Breast epithelium (tissue), 3 donors: Measurements from ENCODE around the gene HOOK2.

Source experiments
- CTCF ChIP-seq, 3 donors: fragments of 450-650 bp; IDR thresholded peaks; one replicate each; pipeline ENCODE4 v1.5.1; 2016 to 2017; ENCODE audit warnings: antibody characterized with exemption in 3 of 3, mild to moderate bottlenecking in 3 of 3, moderate library complexity in 3 of 3
- POLR2A ChIP-seq: fragments of 450-650 bp; IDR thresholded peaks from one replicate; pipeline ENCODE4 v1.6.1; 2016; ENCODE audit warnings: antibody characterized with exemption, mild to moderate bottlenecking, moderate library complexity

GRCh38 chr19:12727745-12728433 is 47.5 kb downstream of the HOOK2 start:
- TF ChIP-seq CTCF (IDR thresholded peaks at IDR 0.05): no peak
- no peak for TF ChIP-seq POLR2A
